HepG2 (cell line): ENCODE results near the gene EXOC6B. TPM values are rescaled to one million over a fixed set of nuclear protein-coding genes. Genes with fewer than 3 reads are reported as not detected.

Source experiments
- ATAC-seq: fragments of 200-7000 bp; cut with Tn5 transposase; 3 replicates; pipeline ENCODE4 v1.9.1; 2020; ENCODE audit warnings: mild to moderate bottlenecking, moderate library complexity
- BruUV-seq: library from RNA; stranded (reverse); fragments of 400-500 nt; replicated peaks from 2 replicates; lab custom pipeline; 2021; lab: Mats Ljungman, UMichigan
- CTCF ChIA-PET: fragments of 300-600 bp; formaldehyde crosslinking; extraction: SDS; loops from one replicate; lab custom pipeline; 2021; ENCODE audit warnings: low total read pairs, inconsistent platforms, low intra/inter-chr PET ratio; lab: Yijun Ruan, JAX
- POLR2A ChIA-PET: fragments of 350-600 bp; sonication (Branson Sonifier 250); formaldehyde crosslinking; loops from one replicate; lab custom pipeline; 2020; ENCODE audit warnings: antibody characterized with exemption, inconsistent platforms; lab: Yijun Ruan, JAX
- DNase-seq: peaks from one replicate; pipeline ENCODE4 v3.0.0-alpha.2; 2015; ENCODE audit warnings: low spot score
- FAIRE-seq: peaks from 3 replicates; lab custom pipeline; 2011; peaks lifted over from hg19 to GRCh38; lab: Jason Lieb, UNC
- H2AFZ ChIP-seq: one replicate; pipeline ENCODE4 v1.6.1; 2011; ENCODE audit warnings: low read length, inconsistent platforms
- H3K27ac ChIP-seq: fragments of 300-600 bp; 3 replicates; pipeline ENCODE4 v1.8.0; 2011; ENCODE audit warnings: mixed run types, mild to moderate bottlenecking, mixed read lengths, low read length, inconsistent platforms; ENCODE audit not compliant: insufficient read depth; ENCODE audit errors: extremely low read length
- H3K27me3 ChIP-seq, 2 experiments: fragments of 200-600 bp in 1 of 2; 2 replicates in 1 of 2; 3 replicates in 1 of 2; pipeline versions ENCODE4 v1.6.0 to v1.8.0; 2011; ENCODE audit warnings: low read length in 2 of 2, mild to moderate bottlenecking in 2 of 2, moderate library complexity in 2 of 2, inconsistent platforms in 1 of 2; ENCODE audit not compliant: insufficient read depth in 2 of 2, control insufficient read depth in 1 of 2
- H3K36me3 ChIP-seq, 2 experiments: fragments of 200-600 bp in 1 of 2; replicated peaks in 1 of 2; 2 replicates in 1 of 2; 3 replicates in 1 of 2; pipeline versions ENCODE4 v1.5.1 to v1.8.0; 2011; ENCODE audit warnings: low read length in 2 of 2, inconsistent platforms in 1 of 2; ENCODE audit not compliant: insufficient read depth in 2 of 2, control insufficient read depth in 1 of 2
- H3K4me1 ChIP-seq: 2 replicates; pipeline ENCODE4 v1.5.1; 2012; ENCODE audit warnings: low read length, inconsistent platforms; ENCODE audit not compliant: insufficient read depth
- H3K4me2 ChIP-seq: 2 replicates; pipeline ENCODE4 v1.6.0; 2011; ENCODE audit warnings: low read depth, low read length, inconsistent platforms
- H3K4me3 ChIP-seq, 3 experiments: fragments of 200-600 bp in 1 of 3; sonication (generic), shearing (Covaris generic) in 1 of 3; replicated peaks in 1 of 3; 2 replicates each; pipeline ENCODE4 v1.5.1; 2011 to 2016; ENCODE audit warnings: low read length in 3 of 3, inconsistent platforms in 2 of 3, low read depth in 2 of 3, mild to moderate bottlenecking in 2 of 3, control low read depth in 1 of 3, mixed read lengths in 1 of 3; ENCODE audit not compliant: insufficient read depth in 1 of 3
- H3K79me2 ChIP-seq: one replicate; pipeline ENCODE4 v1.6.1; 2011; ENCODE audit warnings: low read length, inconsistent platforms; ENCODE audit not compliant: insufficient read depth
- H3K9ac ChIP-seq: 2 replicates; pipeline ENCODE4 v1.6.0; 2011; ENCODE audit warnings: mild to moderate bottlenecking, low read depth, low read length, inconsistent platforms; ENCODE audit not compliant: insufficient read depth
- H3K9me3 ChIP-seq: 2 replicates; pipeline ENCODE4 v1.5.1; 2012; ENCODE audit warnings: mild to moderate bottlenecking, low read length
- H4K20me1 ChIP-seq: 2 replicates; pipeline ENCODE4 v1.6.0; 2011; ENCODE audit warnings: inconsistent platforms, mild to moderate bottlenecking, low read length, moderate library complexity; ENCODE audit not compliant: insufficient read depth
- EP300 ChIP-seq, 3 experiments: sonication (generic) in 1 of 3; formaldehyde crosslinking in 1 of 3; IDR thresholded peaks; 2 replicates each; pipeline versions ENCODE4 v1.5.1 to v1.6.1; 2011 to 2020; ENCODE audit warnings: low read depth in 2 of 3, low read length in 2 of 3, borderline replicate concordance in 1 of 3, improper control_type of control experiment in 1 of 3, mild to moderate bottlenecking in 1 of 3, missing genetic modification reagents in 1 of 3, moderate library complexity in 1 of 3
- FOSL1 ChIP-seq: sonication (generic); formaldehyde crosslinking; IDR thresholded peaks from 2 replicates; pipeline ENCODE4 v1.9.0; 2021; ENCODE audit warnings: missing genetic modification reagents, borderline replicate concordance
- GPN1 ChIP-seq: sonication (generic); formaldehyde crosslinking; IDR thresholded peaks from 2 replicates; pipeline ENCODE4 v1.5.1; 2020; ENCODE audit warnings: missing genetic modification reagents, borderline replicate concordance
- KAT2B ChIP-seq: fragments of 150-350 bp; IDR thresholded peaks from 2 replicates; pipeline ENCODE4 v1.6.1; 2014; ENCODE audit warnings: low read depth, low read length, borderline replicate concordance
- MLLT10 ChIP-seq: sonication (generic); formaldehyde crosslinking; IDR thresholded peaks from 2 replicates; pipeline ENCODE4 v1.4.0; 2020; ENCODE audit warnings: missing genetic modification reagents
- POGZ ChIP-seq: sonication (generic); formaldehyde crosslinking; IDR thresholded peaks from 2 replicates; pipeline ENCODE4 v1.4.0; 2020; ENCODE audit warnings: mild to moderate bottlenecking, missing genetic modification reagents
- RBFOX2 ChIP-seq: fragments of 200-400 bp; formaldehyde crosslinking; IDR thresholded peaks from 2 replicates; pipeline ENCODE4 v1.6.1; 2017; ENCODE audit warnings: low read depth, mild to moderate bottlenecking, low read length
- RXRA ChIP-seq: sonication (generic); formaldehyde crosslinking; IDR thresholded peaks from 2 replicates; pipeline ENCODE4 v1.5.1; 2020; ENCODE audit warnings: missing genetic modification reagents
- STAG1 ChIP-seq: sonication (generic); formaldehyde crosslinking; IDR thresholded peaks from 2 replicates; pipeline ENCODE4 v1.4.0; 2020; ENCODE audit warnings: missing genetic modification reagents
- ZNF446 ChIP-seq: sonication (generic); formaldehyde crosslinking; IDR thresholded peaks from 2 replicates; pipeline ENCODE4 v1.5.0; 2020; ENCODE audit warnings: mild to moderate bottlenecking, missing genetic modification reagents
- in situ Hi-C: cut with HindIII; loops from 2 replicates; pipeline ENCODE4 v1.10.0; 2017; ENCODE audit warnings: low pct_unique_long_range_greater_than_20kb; ENCODE audit not compliant: extremely low pct_ligation_motif_present
- intact Hi-C: fragments of 100-400 bp; cut with micrococcal nuclease; formaldehyde crosslinking; loops from one replicate; pipeline ENCODE4 v1.10.0; 2022; ENCODE audit not compliant: unreplicated experiment
- polyA plus RNA-seq, 8 experiments: library from polyadenylated mRNA; depleted of rRNA in 3 of 8; stranded (reverse) in 7 of 8; unstranded in 1 of 8; fragments of >200 nt; fragmentation: Illumina TruSeq in 4 of 8; extraction: Trizol in 4 of 8; gene quantifications; 2 replicates each; pipeline versions ENCODE4 v1.2.1 to v1.2.3, GENCODE V29; 2011 to 2016; ENCODE audit warnings: low read depth in 4 of 8, missing spikeins in 1 of 8, mixed read lengths in 1 of 8; ENCODE audit not compliant: insufficient read depth in 1 of 8
- total RNA-seq, 5 experiments: library from RNA; depleted of rRNA; stranded (reverse); fragments of >200 nt; fragmentation: Illumina TruSeq; extraction: Trizol; gene quantifications; 2 replicates each; pipeline ENCODE4 v1.2.3, GENCODE V29; 2016; ENCODE audit warnings: low read depth in 1 of 5
- TF ChIP-seq, protein P1 (sequence below): sonication (generic); formaldehyde crosslinking; IDR thresholded peaks from 2 replicates; pipeline ENCODE4 v1.5.0; 2020; ENCODE audit warnings: missing genetic modification reagents
- TF ChIP-seq, protein P2 (sequence below): sonication (generic); formaldehyde crosslinking; IDR thresholded peaks from 2 replicates; pipeline ENCODE4 v1.5.1; 2020; ENCODE audit warnings: mild to moderate bottlenecking, missing genetic modification reagents, moderate library complexity
- TF ChIP-seq, protein P3 (sequence below): sonication (generic); formaldehyde crosslinking; IDR thresholded peaks from 2 replicates; pipeline ENCODE4 v1.5.1; 2020; ENCODE audit warnings: missing genetic modification reagents, mild to moderate bottlenecking, borderline replicate concordance
- TF ChIP-seq, protein P4 (sequence below): IDR thresholded peaks from 2 replicates; pipeline ENCODE4 v1.4.0; 2020; ENCODE audit warnings: mild to moderate bottlenecking, missing genetic modification reagents

EXOC6B gene
- total and polyA plus RNA-seq, 2 of the 13 experiments (the other 11 are each of a cell fraction or from before 2014, with no cell fraction given): 9.1 to 15.9 TPM

DNA sequence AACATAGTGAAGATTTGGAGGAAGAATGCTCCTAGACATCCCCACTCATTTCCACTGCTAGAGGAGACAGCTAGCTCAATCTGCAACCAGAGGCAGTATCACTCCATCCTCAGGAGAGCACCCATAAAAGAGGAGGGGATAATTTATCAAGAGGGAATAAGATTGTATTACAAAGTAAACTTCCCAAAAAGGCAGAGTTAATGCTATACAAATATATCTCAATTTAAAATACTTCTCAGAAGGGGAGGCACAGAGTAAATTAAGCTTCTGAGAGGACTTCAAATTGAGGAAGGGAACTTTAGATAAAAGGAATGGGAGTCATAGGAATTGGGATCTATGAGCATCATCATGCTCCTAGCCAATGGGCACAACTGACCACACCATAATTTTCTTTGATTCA is 29.1 kb downstream of the EXOC6B start:
- ChIA-PET POLR2A (no interaction called here), CTCF (no interaction called here)
- H3K4me3 ChIP-seq: no peak overlapping the region
- H3K27me3 ChIP-seq: no peaks in the 10 kb centered on the region
- no peaks in the 10 kb centered on the region for H3K79me2 ChIP-seq
- no TSS peak for BruUV-seq
- ATAC-seq (no peak), DNase-seq (no peak), FAIRE-seq (no peak)
- H3K4me1 ChIP-seq: no peaks in the 10 kb centered on the region; the same call in 1 of the 2 replicates
- no peak overlapping the region for H3K4me2 ChIP-seq
- in situ Hi-C loops: no loop called here
- H3K9ac ChIP-seq: no peak overlapping the region
- H3K9me3 ChIP-seq: no peaks in the 10 kb centered on the region
- no peak overlapping the region for H3K27ac ChIP-seq
- peaks cover 3% of the 10 kb centered on the region; the same call in 1 of the 2 replicates for H4K20me1 ChIP-seq
- no peak overlapping the region for H2AFZ ChIP-seq
- no peaks in the 10 kb centered on the region for H3K36me3 ChIP-seq
- intact Hi-C loops: no loop called here
- TF ChIP-seq EP300 (IDR thresholded peaks at IDR 0.05; ENCODE audit: low read depth in 2 of 2, low read length in 2 of 2): no peak
- TF ChIP-seq EP300 (CRISPR knock-in tag; IDR thresholded peaks at IDR 0.05; ENCODE audit: borderline replicate concordance): no peak
- no peak for TF ChIP-seq MLLT10 (CRISPR knock-in tag)
- no peak for TF ChIP-seq RXRA (CRISPR knock-in tag)
- TF ChIP-seq, protein P1, sequence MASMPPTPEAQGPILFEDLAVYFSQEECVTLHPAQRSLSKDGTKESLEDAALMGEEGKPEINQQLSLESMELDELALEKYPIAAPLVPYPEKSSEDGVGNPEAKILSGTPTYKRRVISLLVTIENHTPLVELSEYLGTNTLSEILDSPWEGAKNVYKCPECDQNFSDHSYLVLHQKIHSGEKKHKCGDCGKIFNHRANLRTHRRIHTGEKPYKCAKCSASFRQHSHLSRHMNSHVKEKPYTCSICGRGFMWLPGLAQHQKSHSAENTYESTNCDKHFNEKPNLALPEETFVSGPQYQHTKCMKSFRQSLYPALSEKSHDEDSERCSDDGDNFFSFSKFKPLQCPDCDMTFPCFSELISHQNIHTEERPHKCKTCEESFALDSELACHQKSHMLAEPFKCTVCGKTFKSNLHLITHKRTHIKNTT (CRISPR knock-in tag): no peak
- no peak for TF ChIP-seq RBFOX2
- TF ChIP-seq GPN1 (CRISPR knock-in tag): no peak
- no peak for TF ChIP-seq KAT2B
- TF ChIP-seq FOSL1: no peak
- TF ChIP-seq, protein P2, sequence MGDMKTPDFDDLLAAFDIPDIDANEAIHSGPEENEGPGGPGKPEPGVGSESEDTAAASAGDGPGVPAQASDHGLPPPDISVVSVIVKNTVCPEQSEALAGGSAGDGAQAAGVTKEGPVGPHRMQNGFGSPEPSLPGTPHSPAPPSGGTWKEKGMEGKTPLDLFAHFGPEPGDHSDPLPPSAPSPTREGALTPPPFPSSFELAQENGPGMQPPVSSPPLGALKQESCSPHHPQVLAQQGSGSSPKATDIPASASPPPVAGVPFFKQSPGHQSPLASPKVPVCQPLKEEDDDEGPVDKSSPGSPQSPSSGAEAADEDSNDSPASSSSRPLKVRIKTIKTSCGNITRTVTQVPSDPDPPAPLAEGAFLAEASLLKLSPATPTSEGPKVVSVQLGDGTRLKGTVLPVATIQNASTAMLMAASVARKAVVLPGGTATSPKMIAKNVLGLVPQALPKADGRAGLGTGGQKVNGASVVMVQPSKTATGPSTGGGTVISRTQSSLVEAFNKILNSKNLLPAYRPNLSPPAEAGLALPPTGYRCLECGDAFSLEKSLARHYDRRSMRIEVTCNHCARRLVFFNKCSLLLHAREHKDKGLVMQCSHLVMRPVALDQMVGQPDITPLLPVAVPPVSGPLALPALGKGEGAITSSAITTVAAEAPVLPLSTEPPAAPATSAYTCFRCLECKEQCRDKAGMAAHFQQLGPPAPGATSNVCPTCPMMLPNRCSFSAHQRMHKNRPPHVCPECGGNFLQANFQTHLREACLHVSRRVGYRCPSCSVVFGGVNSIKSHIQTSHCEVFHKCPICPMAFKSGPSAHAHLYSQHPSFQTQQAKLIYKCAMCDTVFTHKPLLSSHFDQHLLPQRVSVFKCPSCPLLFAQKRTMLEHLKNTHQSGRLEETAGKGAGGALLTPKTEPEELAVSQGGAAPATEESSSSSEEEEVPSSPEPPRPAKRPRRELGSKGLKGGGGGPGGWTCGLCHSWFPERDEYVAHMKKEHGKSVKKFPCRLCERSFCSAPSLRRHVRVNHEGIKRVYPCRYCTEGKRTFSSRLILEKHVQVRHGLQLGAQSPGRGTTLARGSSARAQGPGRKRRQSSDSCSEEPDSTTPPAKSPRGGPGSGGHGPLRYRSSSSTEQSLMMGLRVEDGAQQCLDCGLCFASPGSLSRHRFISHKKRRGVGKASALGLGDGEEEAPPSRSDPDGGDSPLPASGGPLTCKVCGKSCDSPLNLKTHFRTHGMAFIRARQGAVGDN (CRISPR knock-in tag): no peak
- TF ChIP-seq, protein P3, sequence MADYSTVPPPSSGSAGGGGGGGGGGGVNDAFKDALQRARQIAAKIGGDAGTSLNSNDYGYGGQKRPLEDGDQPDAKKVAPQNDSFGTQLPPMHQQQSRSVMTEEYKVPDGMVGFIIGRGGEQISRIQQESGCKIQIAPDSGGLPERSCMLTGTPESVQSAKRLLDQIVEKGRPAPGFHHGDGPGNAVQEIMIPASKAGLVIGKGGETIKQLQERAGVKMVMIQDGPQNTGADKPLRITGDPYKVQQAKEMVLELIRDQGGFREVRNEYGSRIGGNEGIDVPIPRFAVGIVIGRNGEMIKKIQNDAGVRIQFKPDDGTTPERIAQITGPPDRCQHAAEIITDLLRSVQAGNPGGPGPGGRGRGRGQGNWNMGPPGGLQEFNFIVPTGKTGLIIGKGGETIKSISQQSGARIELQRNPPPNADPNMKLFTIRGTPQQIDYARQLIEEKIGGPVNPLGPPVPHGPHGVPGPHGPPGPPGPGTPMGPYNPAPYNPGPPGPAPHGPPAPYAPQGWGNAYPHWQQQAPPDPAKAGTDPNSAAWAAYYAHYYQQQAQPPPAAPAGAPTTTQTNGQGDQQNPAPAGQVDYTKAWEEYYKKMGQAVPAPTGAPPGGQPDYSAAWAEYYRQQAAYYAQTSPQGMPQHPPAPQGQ (CRISPR knock-in tag): no peak
- no peak for TF ChIP-seq ZNF446
- no peak for TF ChIP-seq POGZ (CRISPR knock-in tag)
- TF ChIP-seq, protein P4, sequence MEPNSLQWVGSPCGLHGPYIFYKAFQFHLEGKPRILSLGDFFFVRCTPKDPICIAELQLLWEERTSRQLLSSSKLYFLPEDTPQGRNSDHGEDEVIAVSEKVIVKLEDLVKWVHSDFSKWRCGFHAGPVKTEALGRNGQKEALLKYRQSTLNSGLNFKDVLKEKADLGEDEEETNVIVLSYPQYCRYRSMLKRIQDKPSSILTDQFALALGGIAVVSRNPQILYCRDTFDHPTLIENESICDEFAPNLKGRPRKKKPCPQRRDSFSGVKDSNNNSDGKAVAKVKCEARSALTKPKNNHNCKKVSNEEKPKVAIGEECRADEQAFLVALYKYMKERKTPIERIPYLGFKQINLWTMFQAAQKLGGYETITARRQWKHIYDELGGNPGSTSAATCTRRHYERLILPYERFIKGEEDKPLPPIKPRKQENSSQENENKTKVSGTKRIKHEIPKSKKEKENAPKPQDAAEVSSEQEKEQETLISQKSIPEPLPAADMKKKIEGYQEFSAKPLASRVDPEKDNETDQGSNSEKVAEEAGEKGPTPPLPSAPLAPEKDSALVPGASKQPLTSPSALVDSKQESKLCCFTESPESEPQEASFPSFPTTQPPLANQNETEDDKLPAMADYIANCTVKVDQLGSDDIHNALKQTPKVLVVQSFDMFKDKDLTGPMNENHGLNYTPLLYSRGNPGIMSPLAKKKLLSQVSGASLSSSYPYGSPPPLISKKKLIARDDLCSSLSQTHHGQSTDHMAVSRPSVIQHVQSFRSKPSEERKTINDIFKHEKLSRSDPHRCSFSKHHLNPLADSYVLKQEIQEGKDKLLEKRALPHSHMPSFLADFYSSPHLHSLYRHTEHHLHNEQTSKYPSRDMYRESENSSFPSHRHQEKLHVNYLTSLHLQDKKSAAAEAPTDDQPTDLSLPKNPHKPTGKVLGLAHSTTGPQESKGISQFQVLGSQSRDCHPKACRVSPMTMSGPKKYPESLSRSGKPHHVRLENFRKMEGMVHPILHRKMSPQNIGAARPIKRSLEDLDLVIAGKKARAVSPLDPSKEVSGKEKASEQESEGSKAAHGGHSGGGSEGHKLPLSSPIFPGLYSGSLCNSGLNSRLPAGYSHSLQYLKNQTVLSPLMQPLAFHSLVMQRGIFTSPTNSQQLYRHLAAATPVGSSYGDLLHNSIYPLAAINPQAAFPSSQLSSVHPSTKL (CRISPR knock-in tag): no peak
- no peak for TF ChIP-seq STAG1 (CRISPR knock-in tag)
